CD4-positive, alpha-beta T cell treated with Interferon alpha-2 for 1 hour (primary cell): ENCODE data around the gene P2RX1.
A peak's percentile ranks its signal among the peaks of the same experiment; 100 is the strongest.
"Not testable (repeated sequence)": the region's sequence is repeated elsewhere in the genome, so short reads cannot be mapped to it uniquely, and the experiment has no call there.

Source experiments
- DNase-seq, 2 donors: peaks; one replicate each; pipeline ENCODE4 v3.0.0-alpha.2; 2020 to 2022

P2RX1 gene

DNA sequence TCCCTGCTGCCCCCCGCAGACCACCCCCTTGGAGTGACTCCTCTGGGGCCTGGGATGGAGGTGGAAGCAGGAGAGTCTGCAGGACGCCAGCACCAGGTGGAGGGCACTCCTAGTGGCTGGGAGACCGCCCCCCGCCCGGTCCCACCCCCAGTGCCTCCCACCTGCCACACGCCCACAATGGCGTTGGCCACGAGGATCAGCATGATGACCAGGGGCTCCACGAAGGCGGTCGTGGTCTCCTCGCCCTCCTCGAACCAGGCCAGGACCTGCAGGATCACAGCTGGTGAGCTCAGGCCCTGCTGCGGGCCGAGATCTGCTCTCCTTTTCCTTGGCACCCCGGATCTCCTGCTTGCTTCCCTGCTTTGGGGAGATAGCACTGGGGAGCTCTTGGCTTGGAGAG is 35.2 kb upstream of the P2RX1 start:
- no peak for DNase-seq

DNA sequence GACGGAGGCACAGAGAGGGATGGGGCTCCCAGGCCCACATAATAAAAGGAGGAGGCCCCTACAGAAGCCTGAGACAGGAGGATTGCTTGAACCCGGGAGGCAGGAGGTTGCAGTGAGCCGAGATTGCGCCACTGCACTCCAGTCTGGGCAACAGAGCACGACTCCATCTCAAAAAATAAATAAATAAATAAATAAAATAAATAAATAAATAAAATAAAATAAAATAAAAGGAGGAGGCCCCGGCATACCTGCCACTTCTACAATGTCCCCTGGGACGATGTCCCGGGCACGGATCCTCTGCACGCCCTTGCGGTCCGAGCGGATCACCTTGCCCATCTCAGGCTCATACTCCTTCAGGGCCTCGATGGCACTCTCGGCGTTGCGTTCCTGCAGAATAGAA is 34.7 kb upstream of the P2RX1 start:
- DNase-seq, result no peak

GRCh38 chr17:3950584-3950983 is 34.3 kb upstream of the P2RX1 start:
- DNase-seq, result no peak

DNA sequence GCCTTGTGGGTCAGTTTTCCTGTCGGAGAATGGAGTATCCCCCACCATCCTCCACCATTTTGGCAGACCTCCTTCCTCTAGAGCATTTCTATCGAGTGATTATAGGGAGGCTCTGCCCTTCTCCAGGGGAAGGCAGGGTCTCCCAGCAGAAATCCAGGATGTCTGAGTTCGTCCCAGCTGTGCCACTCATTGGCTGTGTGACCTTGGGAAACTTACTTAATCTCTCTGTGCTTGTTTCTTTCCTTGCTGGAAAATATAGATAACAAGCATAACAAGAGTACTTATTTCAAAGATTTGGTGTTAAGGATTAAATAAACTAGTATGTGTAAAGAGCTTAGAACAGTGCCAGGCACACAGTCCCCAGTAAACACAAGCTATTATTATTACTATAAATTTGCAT is 33.2 kb upstream of the P2RX1 start:
- no peak for DNase-seq

DNA sequence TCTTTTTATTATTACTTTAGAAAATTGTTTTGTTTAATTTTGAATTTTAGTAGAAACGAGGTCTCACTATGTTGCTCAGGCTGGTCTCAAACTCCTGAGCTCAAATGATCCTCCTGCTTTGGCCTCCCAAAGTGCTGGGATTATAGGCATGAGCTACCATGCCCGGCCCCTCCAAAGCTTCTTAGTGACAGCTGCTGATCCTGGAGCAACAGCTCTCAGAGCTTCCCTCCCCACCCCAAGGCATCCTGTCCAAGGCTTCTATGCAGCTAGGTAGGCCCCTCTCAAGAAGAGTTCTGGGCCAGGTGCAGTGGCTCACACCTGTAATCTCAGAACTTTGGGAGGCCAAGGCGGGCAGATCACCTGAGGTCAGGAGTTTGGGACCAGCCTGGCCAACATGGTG is 32.3 kb upstream of the P2RX1 start:
- not testable (repeated sequence) for DNase-seq

- no peak for DNase-seq
Observed at GRCh38 chr17:3947318-3947810, 31.1 kb upstream of the P2RX1 start.

GRCh38 chr17:3946711-3947235 is 30.5 kb upstream of the P2RX1 start:
- DNase-seq, result no peak

GRCh38 chr17:3944485-3945388 is 28.5 kb upstream of the P2RX1 start:
- peak in 1 of 2 donors; percentile 58 for DNase-seq

- no peak for DNase-seq
Observed at GRCh38 chr17:3943240-3943891, 27.1 kb upstream of the P2RX1 start.

GRCh38 chr17:3940965-3941698 is 24.9 kb upstream of the P2RX1 start:
- no peak for DNase-seq

DNA sequence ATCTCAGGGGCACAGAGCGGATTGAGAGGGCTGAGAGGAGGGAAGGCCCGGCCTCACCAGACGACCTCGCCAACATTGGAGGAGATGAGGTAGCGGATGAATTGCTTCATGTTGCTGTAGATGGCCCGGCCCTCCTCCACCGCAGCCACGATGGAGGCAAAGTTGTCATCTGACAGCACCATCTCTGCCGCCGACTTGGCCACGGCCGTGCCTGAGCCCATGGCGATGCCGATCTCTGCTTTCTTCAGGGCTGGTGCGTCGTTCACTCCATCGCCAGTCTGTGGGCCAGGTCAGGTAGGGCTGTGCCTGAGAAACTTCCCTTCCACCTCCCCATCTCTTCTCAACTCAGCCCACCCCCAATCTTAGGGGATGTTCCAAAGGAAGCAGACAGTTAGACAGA is 21.1 kb upstream of the P2RX1 start:
- DNase-seq, result no peak

DNA sequence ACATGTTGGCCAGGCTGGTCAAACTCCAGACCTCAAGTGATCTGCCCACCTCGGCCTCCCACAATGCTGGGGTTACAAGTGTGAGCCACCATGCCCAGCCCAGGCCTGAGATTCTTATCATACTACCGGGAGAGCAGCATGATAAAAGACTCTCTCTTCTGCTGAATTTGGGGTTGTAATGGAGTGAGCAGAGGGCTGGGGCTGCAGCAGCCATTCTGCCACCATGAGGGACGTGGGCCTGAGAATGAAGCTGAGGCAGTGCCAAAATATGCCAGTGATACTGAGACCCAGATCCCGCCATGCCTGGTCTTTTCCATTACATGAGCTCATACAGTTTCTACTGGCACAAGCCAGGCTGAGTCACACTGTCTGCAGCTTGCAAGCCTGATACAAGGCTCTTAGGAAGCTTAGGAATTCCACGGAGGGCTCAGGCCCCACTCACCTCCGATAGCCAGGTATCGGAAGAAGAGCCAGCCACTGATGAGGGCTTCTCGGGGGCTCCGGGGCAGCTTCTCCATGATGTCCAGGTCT is 19.6 kb upstream of the P2RX1 start:
- no peak for DNase-seq

DNA sequence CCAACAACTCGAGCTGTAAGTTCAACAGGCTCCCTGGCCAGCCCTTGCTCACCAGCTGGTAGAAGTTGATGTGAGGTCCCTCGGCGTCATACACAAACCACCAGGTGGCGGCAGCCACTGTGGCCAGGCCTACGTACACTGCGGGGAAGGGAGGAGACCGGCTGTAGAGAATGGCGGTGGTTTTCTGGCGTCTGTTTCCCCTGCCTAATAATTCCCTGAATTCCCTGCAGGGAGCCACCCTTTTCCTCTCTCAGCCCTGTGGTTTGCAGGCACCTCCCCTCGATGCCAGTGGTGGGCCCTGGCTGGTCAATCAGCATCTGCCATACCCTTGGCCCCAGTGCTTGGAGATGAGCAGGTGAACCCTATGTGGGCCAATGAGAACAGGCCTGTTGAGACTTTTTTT is 18.9 kb upstream of the P2RX1 start:
- peak; percentile 41 to 52 for DNase-seq

DNA sequence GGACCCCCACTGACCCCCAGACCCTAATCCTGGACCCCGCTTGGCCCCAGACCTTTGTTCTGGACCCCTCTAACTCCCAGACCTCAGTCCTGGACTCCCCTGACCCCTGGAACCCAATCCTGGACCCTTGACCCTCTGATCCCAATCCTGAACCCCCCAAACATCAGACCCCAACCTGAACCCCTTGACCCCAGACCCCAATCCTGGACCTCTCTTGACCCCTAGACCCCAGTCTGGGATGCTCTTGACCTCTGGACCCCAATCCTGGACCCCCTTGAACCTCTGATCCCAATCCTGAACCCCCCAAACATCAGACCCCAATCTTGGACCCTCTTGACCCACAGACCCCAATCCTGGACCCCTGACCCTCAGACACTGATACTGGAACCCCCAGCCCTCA is 13.5 kb upstream of the P2RX1 start:
- DNase-seq, result no peak

DNA sequence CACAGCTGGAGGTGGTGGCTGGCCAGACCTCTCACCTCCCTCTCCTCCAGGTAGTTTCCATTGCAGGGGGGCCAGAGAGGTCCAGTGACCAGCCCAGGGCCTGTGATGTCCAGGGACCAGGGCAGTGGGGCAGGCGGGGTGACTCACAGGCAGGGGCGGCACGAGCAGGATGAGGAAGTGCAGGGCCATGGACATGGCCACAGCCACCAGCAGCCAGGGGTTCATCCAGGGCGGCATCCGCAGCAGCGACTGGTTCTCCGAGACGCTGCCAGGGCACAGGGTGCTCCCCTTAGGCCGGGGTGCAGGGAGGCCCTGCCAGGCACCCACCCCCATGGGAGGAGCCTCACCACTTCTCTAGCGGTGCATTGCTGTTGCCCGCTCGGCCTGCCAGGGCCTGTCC is 12.9 kb upstream of the P2RX1 start:
- DNase-seq, result no peak

- no peak for DNase-seq
Observed at GRCh38 chr17:3928406-3928805, 12.1 kb upstream of the P2RX1 start.

DNA sequence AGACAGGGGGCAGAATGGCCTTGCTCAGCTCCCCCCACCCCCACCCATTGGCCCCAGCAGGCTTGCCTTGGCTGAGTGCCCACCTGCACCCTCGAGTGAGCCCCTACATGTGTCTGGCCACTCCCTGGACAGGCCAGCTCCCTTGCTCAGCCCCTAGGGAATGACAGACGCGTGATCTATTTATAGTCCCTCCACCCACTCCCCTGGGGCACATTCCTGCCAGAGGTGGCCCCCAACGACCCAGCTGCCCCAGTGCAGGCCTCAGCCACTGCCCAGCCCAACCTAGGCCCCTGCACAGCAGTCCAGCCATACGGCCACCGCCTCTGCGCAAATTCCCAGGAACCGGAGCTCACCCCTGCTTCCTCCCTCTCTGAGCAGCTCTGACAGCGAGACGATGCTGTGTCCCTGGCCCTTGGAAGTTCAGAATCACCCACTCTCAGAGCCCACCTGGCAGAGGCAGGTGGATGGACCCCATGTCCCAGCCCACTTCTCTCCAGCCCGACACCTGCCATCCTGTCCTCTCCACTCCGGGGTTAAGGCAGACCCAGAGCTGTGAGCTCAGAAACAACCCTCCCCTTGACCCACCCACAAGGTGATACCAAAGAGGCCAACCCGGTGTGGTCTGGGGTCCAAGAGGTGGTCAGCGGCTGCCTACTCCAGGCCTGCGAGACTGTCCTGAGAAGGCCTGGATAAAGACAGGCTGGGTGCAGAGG is 11.5 kb upstream of the P2RX1 start:
- no peak for DNase-seq

DNA sequence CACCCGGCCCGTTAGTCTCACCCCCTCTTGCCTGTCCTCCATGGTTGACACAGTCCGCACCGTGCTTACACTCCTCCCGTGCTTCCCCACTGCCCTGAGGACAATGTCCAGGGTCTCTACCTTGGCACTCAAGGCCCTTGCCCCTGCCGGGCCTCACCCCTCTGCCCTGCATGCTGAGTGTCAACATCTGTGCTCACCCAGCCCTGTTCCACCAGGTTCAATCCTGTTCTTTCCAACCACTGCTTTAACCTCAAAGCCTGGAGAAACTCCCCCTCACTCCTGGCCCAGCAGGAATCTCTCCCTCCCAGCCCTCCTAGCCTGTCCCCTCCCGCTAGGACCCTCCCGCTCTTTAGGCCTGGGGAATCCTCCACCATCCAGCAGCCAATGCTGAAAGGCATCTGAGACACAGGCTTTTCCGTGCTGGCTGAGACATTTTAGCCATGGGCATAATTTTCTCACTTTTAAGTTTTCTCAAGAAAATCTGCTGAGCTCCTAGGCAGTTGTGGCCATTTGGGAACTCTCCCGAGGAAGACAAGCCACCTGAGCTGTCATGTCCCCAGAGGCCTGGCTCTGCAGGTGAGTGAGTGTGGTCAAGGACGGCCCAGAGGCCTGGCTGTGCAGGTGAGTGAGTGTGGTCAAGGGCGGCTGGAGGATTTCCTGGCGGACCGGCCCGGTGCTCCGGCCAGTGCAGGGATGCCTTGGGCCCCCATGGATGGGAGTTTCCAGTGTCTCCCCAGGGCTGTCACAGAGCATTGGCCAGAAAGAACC is 10.8 kb upstream of the P2RX1 start:
- DNase-seq, result no peak

DNA sequence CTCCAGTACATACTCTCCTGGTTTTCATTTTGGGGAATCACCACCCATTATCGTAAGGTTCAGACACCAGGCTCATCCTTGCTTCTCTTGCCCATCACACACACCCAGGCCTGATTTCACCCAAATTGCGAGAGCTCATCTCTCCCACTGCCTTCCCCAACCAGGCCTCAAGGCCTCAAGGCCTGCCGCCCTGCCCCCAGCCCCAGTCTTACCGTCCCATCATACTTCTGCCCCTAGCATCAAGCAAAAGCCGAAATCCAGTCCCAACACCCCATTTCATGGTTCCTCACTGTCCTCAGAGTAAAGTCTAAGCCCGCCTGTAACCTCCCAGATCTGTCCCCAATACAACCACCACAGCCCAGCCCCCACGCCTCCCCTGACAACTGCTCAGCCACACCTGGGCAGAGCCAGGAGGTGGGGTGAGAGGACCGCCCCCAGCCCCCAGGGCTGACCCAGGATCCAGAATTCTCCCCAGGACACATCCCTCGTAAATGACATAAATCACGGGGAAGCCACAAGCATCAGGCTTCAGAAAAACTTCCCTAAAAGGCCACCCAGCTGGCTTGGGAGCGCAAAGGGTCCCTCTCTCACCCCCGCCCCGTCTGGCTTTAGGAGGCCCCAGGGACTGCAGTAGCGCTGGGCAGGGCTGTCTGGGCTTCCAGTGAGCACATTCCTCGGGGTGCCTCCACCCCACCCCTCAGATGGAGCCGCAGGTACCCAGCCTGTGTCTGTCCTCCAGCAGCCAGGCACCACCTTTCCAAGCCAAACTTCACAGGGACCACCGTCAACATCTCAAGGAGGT is 9.6 kb upstream of the P2RX1 start:
- DNase-seq, result no peak

- no peak for DNase-seq
Observed at GRCh38 chr17:3924512-3925350, 8.5 kb upstream of the P2RX1 start.
